ENCODE data around the gene CRCP. TPM values are rescaled to one million over a fixed set of nuclear protein-coding genes. Genes with fewer than 3 reads are reported as not detected.

CRCP gene
- total and polyA plus RNA-seq, 2 of the 13 experiments (the other 11 are each of a cell fraction or from before 2014, with no cell fraction given): 22.7 to 31.0 TPM

DNA sequence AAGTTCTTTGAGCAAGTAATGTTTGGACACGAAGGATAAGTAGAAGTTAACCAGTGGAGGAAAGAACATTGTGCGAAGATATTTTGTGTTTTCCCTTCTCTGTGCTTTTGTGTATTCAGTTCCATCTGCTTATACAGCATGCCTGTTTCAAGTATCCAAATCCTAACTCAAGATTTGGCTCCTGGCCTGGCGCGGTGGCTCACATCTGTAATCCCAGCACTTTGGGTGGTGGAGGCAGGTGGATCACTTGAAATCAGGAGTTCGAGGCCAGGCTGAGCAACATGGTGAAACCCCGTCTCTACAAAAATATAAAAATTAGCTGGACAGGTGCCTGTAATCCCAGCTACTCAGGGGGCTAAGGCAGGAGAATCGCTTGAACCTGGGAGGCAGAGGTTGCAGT lies 49.7 kb downstream of the CRCP start:
- H3K27ac ChIP-seq (ENCODE audit: extremely low read length, insufficient read depth, low read length): no peak overlapping the region
- no peak overlapping the region for H3K4me3 ChIP-seq (replicated peaks in 1 of 3; ENCODE audit: insufficient read depth in 1 of 3, low read depth in 2 of 3, low read length in 3 of 3)
- POLR2A ChIA-PET: no interaction called here
- in situ Hi-C loops (cut with HindIII; ENCODE audit: extremely low pct_ligation_motif_present, low pct_unique_long_range_greater_than_20kb): no loop called here
- H2AFZ ChIP-seq (ENCODE audit: low read length): no peak overlapping the region
- ATAC-seq: no peak
- WGBS (ENCODE audit: low lambda C conversion rate): 74% methylated on average over 7 of the region's 7 CpGs
- H3K9me3 ChIP-seq (ENCODE audit: low read length): no peaks in the 10 kb centered on the region
- FAIRE-seq: no peak
- no peak for DNase-seq (ENCODE audit: low spot score)
- TF ChIP-seq CEBPG (CRISPR knock-in tag; IDR thresholded peaks at IDR 0.05) (no peak), SUZ12 (IDR thresholded peaks at IDR 0.05; ENCODE audit: low read depth, low read length) (no peak), MXI1 (IDR thresholded peaks at IDR 0.05; ENCODE audit: borderline replicate concordance, low read depth, low read length) (no peak), HNRNPUL1 (IDR thresholded peaks at IDR 0.05; ENCODE audit: low read depth, low read length) (no peak), TSC22D2 (CRISPR knock-in tag; IDR thresholded peaks at IDR 0.05; ENCODE audit: borderline replicate concordance) (no peak), ZBTB7A (CRISPR knock-in tag; IDR thresholded peaks at IDR 0.05) (no peak)
- TF ChIP-seq, protein P1, sequence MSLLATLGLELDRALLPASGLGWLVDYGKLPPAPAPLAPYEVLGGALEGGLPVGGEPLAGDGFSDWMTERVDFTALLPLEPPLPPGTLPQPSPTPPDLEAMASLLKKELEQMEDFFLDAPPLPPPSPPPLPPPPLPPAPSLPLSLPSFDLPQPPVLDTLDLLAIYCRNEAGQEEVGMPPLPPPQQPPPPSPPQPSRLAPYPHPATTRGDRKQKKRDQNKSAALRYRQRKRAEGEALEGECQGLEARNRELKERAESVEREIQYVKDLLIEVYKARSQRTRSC (CRISPR knock-in tag; IDR thresholded peaks at IDR 0.05; ENCODE audit: low read depth): no peak
- TF ChIP-seq, protein P2, sequence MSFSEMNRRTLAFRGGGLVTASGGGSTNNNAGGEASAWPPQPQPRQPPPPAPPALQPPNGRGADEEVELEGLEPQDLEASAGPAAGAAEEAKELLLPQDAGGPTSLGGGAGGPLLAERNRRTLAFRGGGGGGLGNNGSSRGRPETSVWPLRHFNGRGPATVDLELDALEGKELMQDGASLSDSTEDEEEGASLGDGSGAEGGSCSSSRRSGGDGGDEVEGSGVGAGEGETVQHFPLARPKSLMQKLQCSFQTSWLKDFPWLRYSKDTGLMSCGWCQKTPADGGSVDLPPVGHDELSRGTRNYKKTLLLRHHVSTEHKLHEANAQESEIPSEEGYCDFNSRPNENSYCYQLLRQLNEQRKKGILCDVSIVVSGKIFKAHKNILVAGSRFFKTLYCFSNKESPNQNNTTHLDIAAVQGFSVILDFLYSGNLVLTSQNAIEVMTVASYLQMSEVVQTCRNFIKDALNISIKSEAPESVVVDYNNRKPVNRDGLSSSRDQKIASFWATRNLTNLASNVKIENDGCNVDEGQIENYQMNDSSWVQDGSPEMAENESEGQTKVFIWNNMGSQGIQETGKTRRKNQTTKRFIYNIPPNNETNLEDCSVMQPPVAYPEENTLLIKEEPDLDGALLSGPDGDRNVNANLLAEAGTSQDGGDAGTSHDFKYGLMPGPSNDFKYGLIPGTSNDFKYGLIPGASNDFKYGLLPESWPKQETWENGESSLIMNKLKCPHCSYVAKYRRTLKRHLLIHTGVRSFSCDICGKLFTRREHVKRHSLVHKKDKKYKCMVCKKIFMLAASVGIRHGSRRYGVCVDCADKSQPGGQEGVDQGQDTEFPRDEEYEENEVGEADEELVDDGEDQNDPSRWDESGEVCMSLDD (CRISPR knock-in tag; IDR thresholded peaks at IDR 0.05; ENCODE audit: borderline replicate concordance): no peak
- no peaks in the 10 kb centered on the region for H4K20me1 ChIP-seq (ENCODE audit: insufficient read depth, low read length)
- H3K36me3 ChIP-seq (replicated peaks in 1 of 2; ENCODE audit: control insufficient read depth in 1 of 2, insufficient read depth in 2 of 2, low read length in 2 of 2): no peaks in the 10 kb centered on the region
- H3K4me2 ChIP-seq (ENCODE audit: low read depth, low read length): no peak overlapping the region
- no peaks in the 10 kb centered on the region for H3K27me3 ChIP-seq (ENCODE audit: control insufficient read depth in 1 of 2, insufficient read depth in 2 of 2, low read length in 2 of 2)
- CTCF ChIA-PET (ENCODE audit: low intra/inter-chr PET ratio, low total read pairs): no interaction called here
- intact Hi-C loops (cut with micrococcal nuclease; ENCODE audit: unreplicated experiment): no loop called here
- no peaks in the 10 kb centered on the region for H3K79me2 ChIP-seq (ENCODE audit: insufficient read depth, low read length)
- BruUV-seq (replicated peaks): no TSS peak
- H3K9ac ChIP-seq (ENCODE audit: insufficient read depth, low read depth, low read length): no peak overlapping the region
- H3K4me1 ChIP-seq (ENCODE audit: insufficient read depth, low read length): peaks cover 19% of the 10 kb centered on the region

Data from HepG2 (cell line).